HCT116 (cell line): ENCODE results near the gene EMP2. TPM values are rescaled to one million over a fixed set of nuclear protein-coding genes. Genes with fewer than 3 reads are reported as not detected.

ENCODE experiments used
- ATAC-seq: fragments of 200-7000 bp; cut with Tn5 transposase; 2 replicates; pipeline ENCODE4 v1.9.1; 2020; ENCODE audit warnings: mild to moderate bottlenecking, moderate library complexity
- BruUV-seq: library from RNA; stranded (reverse); fragments of 400-500 nt; replicated peaks from 2 replicates; lab custom pipeline; 2021; lab: Mats Ljungman, UMichigan
- CTCF ChIA-PET: fragments of 300-600 bp; sonication (Branson Sonifier 250); formaldehyde crosslinking; loops from one replicate; lab custom pipeline; 2021; ENCODE audit warnings: antibody characterized with exemption; lab: Charles Lee
- POLR2A ChIA-PET: fragments of 300-600, 350-600 bp; sonication (Branson Sonifier 250); formaldehyde crosslinking; loops from one replicate; lab custom pipeline; 2021; ENCODE audit warnings: antibody characterized with exemption; lab: Charles Lee
- RAD21 ChIA-PET, 2 experiments: fragments of 300-600 bp; sonication (Branson Sonifier 250); formaldehyde crosslinking; loops; one replicate each; lab custom pipeline; 2023; ENCODE audit warnings: low total read pairs in 2 of 2; ENCODE audit not compliant: uncharacterized antibody in 2 of 2, unreplicated experiment in 2 of 2, low non-redundant PET in 1 of 2; lab: Charles Lee
- DNase-seq: peaks from one replicate; pipeline ENCODE4 v3.0.0-alpha.2; 2010; ENCODE audit warnings: low read depth, low spot score
- H2AFZ ChIP-seq: fragments of 200-600 bp; shearing (Covaris generic), sonication (generic); 2 replicates; pipeline ENCODE4 v1.6.1; 2017; ENCODE audit warnings: low read depth, mixed run types, mixed read lengths, antibody characterized with exemption, low read length; ENCODE audit not compliant: poor library complexity, severe bottlenecking
- H3K27ac ChIP-seq: 2 replicates; pipeline ENCODE4 v1.5.1; 2012; ENCODE audit warnings: low read depth, low read length
- H3K27me3 ChIP-seq: fragments of 200-600 bp; sonication (generic); 2 replicates; pipeline ENCODE4 v1.6.1; 2016; ENCODE audit warnings: mixed run types, low read length, mixed read lengths; ENCODE audit not compliant: insufficient read depth
- H3K36me3 ChIP-seq, 2 experiments: fragments of 200-500 bp in 1 of 2; fragments of 200-600 bp in 1 of 2; sonication (Bioruptor generic) in 1 of 2; sonication (generic) in 1 of 2; 2 replicates each; pipeline versions ENCODE4 v1.5.1 to v1.6.1; 2014 to 2016; ENCODE audit warnings: low read length in 2 of 2, inconsistent platforms in 1 of 2, mixed read lengths in 1 of 2, mixed run types in 1 of 2; ENCODE audit not compliant: insufficient read depth in 2 of 2, control insufficient read depth in 1 of 2
- H3K4me1 ChIP-seq, 2 experiments: fragments of 200-600 bp in 1 of 2; sonication (generic) in 1 of 2; 2 replicates each; pipeline versions ENCODE4 v1.5.1 to v1.6.1; 2012 to 2017; ENCODE audit warnings: low read length in 2 of 2, inconsistent platforms in 1 of 2, mild to moderate bottlenecking in 1 of 2, mixed read lengths in 1 of 2, mixed run types in 1 of 2, moderate library complexity in 1 of 2; ENCODE audit not compliant: insufficient read depth in 2 of 2, control insufficient read depth in 1 of 2
- H3K4me2 ChIP-seq: fragments of 200-600 bp; sonication (generic); 2 replicates; pipeline ENCODE4 v1.6.1; 2017; ENCODE audit warnings: mixed run types, low read length, mixed read lengths
- H3K4me3 ChIP-seq, 2 experiments: fragments of 200-600 bp in 1 of 2; sonication (generic) in 1 of 2; replicated peaks in 1 of 2; 2 replicates each; pipeline ENCODE4 v1.5.1; 2011 to 2016; ENCODE audit warnings: low read length in 2 of 2, control low read depth in 1 of 2, low read depth in 1 of 2, mild to moderate bottlenecking in 1 of 2, mixed read lengths in 1 of 2, mixed run types in 1 of 2
- H3K79me2 ChIP-seq: fragments of 200-600 bp; sonication (generic); 2 replicates; pipeline ENCODE4 v1.6.1; 2017; ENCODE audit warnings: mild to moderate bottlenecking, mixed run types, low read length, moderate library complexity, mixed read lengths; ENCODE audit not compliant: insufficient read depth
- H3K9ac ChIP-seq: fragments of 200-600 bp; sonication (generic); 2 replicates; pipeline ENCODE4 v1.6.1; 2016; ENCODE audit warnings: low read length, mixed read lengths
- H3K9me2 ChIP-seq: fragments of 200-600 bp; sonication (generic), shearing (Covaris generic); 2 replicates; pipeline ENCODE4 v1.6.1; 2017; ENCODE audit warnings: mixed run types, mild to moderate bottlenecking, moderate library complexity; ENCODE audit not compliant: insufficient read depth
- H3K9me3 ChIP-seq, 2 experiments: fragments of 200-500 bp in 1 of 2; fragments of 200-600 bp in 1 of 2; sonication (Bioruptor generic) in 1 of 2; sonication (generic) in 1 of 2; 2 replicates each; pipeline ENCODE4 v1.6.1; 2014 to 2017; ENCODE audit warnings: low read length in 2 of 2, mixed read lengths in 2 of 2, inconsistent platforms in 1 of 2, low read depth in 1 of 2, mild to moderate bottlenecking in 1 of 2, mixed run types in 1 of 2, moderate library complexity in 1 of 2; ENCODE audit not compliant: control insufficient read depth in 1 of 2, insufficient read depth in 1 of 2
- H4K20me1 ChIP-seq: fragments of 200-600 bp; sonication (generic), shearing (Covaris generic); 2 replicates; pipeline ENCODE4 v1.6.1; 2017; ENCODE audit warnings: mixed run types, mild to moderate bottlenecking, moderate library complexity; ENCODE audit not compliant: insufficient read depth
- ATF3 ChIP-seq: IDR thresholded peaks from 2 replicates; pipeline ENCODE4 v1.6.1; 2012
- CEBPB ChIP-seq: IDR thresholded peaks from 2 replicates; pipeline ENCODE4 v1.6.1; 2012; ENCODE audit warnings: low read depth
- CTCF ChIP-seq, 3 experiments: fragments of 200-600 bp in 1 of 3; sonication (generic) in 1 of 3; IDR thresholded peaks in 2 of 3; conservative IDR thresholded peaks in 1 of 3; 2 replicates each; pipeline ENCODE4 v1.5.1; 2012 to 2017; ENCODE audit warnings: low read depth in 2 of 3, low read length in 2 of 3, antibody characterized with exemption in 1 of 3, borderline replicate concordance in 1 of 3, control low read depth in 1 of 3, mild to moderate bottlenecking in 1 of 3, mixed read lengths in 1 of 3, mixed run types in 1 of 3, moderate library complexity in 1 of 3; ENCODE audit not compliant: insufficient read depth in 1 of 3
- ELF1 ChIP-seq: IDR thresholded peaks from 2 replicates; pipeline ENCODE4 v1.6.1; 2012; ENCODE audit warnings: low read depth, borderline replicate concordance
- EZH2 ChIP-seq: fragments of 200-600 bp; sonication (generic); IDR thresholded peaks from 2 replicates; pipeline ENCODE4 v1.6.1; 2017; ENCODE audit warnings: antibody characterized with exemption, mixed run types
- EZH2phosphoT487 ChIP-seq: fragments of 200-600 bp; IDR thresholded peaks from 2 replicates; pipeline ENCODE4 v1.6.1; 2018; ENCODE audit warnings: antibody characterized with exemption, borderline replicate concordance
- FOSL1 ChIP-seq: IDR thresholded peaks from 2 replicates; pipeline ENCODE4 v1.6.1; 2012; ENCODE audit warnings: low read depth
- JUND ChIP-seq: IDR thresholded peaks from 2 replicates; pipeline ENCODE4 v1.6.1; 2012
- POLR2A ChIP-seq: IDR thresholded peaks from 2 replicates; pipeline ENCODE4 v1.7.0; 2011; ENCODE audit warnings: borderline replicate concordance; ENCODE audit not compliant: insufficient read depth, insufficient read length; ENCODE audit errors: extremely low read depth
- POLR2AphosphoS5 ChIP-seq: IDR thresholded peaks from 2 replicates; pipeline ENCODE4 v1.6.1; 2011; ENCODE audit warnings: mild to moderate bottlenecking, low read depth, low read length, moderate library complexity
- RAD21 ChIP-seq: IDR thresholded peaks from 2 replicates; pipeline ENCODE4 v1.6.1; 2012; ENCODE audit warnings: low read depth, mild to moderate bottlenecking
- REST ChIP-seq: IDR thresholded peaks from 2 replicates; pipeline ENCODE4 v1.6.1; 2012; ENCODE audit warnings: low read depth
- SIN3A ChIP-seq: IDR thresholded peaks from 2 replicates; pipeline ENCODE4 v1.6.1; 2012; ENCODE audit warnings: low read depth
- SRF ChIP-seq: IDR thresholded peaks from 2 replicates; pipeline ENCODE4 v1.6.1; 2012; ENCODE audit warnings: low read depth
- TCF7L2 ChIP-seq: IDR thresholded peaks from 2 replicates; pipeline ENCODE4 v1.7.0; 2011; ENCODE audit warnings: borderline replicate concordance, inconsistent platforms; ENCODE audit not compliant: insufficient read depth, insufficient read length; ENCODE audit errors: extremely low read depth
- YY1 ChIP-seq: IDR thresholded peaks from 2 replicates; pipeline ENCODE4 v1.6.1; 2011; ENCODE audit warnings: low read length, low read depth, moderate library complexity, mild to moderate bottlenecking; ENCODE audit not compliant: insufficient replicate concordance; ENCODE audit errors: extremely low read depth
- ZBTB33 ChIP-seq: IDR thresholded peaks from 2 replicates; pipeline ENCODE4 v1.6.1; 2011; ENCODE audit warnings: mild to moderate bottlenecking, low read length, moderate library complexity; ENCODE audit not compliant: insufficient replicate concordance; ENCODE audit errors: extremely low read depth
- ZNF274 ChIP-seq: fragments of 200-500 bp; sonication (Bioruptor generic); IDR thresholded peaks from 2 replicates; pipeline ENCODE4 v1.6.1; 2014; ENCODE audit warnings: mild to moderate bottlenecking, low read depth, low read length, inconsistent platforms
- intact Hi-C: fragments of 100-400 bp; cut with micrococcal nuclease; formaldehyde crosslinking; loops from 2 replicates; pipeline ENCODE4 v1.10.0; 2022
- total RNA-seq: library from RNA; stranded (reverse); gene quantifications from one replicate; pipeline ENCODE4 v1.2.1, GENCODE V29; 2021; ENCODE audit not compliant: unreplicated experiment

The EMP2 gene
- total RNA-seq, 1 experiment from 2014 or later: 32.6 TPM

GRCh38 chr16:10539793-10540192, 40.6 kb downstream of the EMP2 start:
- TF ChIP-seq SIN3A (no peak), EZH2 (no peak), RAD21 (no peak), YY1 (no peak), EZH2phosphoT487 (no peak), FOSL1 (no peak), CTCF (IDR thresholded peaks at IDR 0.05 in 2 of 3, conservative IDR thresholded peaks at IDR 0.05 in 1 of 3; ENCODE audit: borderline replicate concordance in 1 of 3, insufficient read depth in 1 of 3, low read depth in 2 of 3, low read length in 2 of 3) (no peak), REST (no peak), ELF1 (no peak), POLR2A (no peak), ATF3 (no peak), JUND (no peak), ZBTB33 (no peak), ZNF274 (no peak), TCF7L2 (no peak), CEBPB (no peak), SRF (no peak), POLR2AphosphoS5 (no peak)
- H3K27me3 ChIP-seq: no peaks in the 10 kb centered on the region
- ChIA-PET RAD21 (no interaction called here), CTCF (no interaction called here), POLR2A (no interaction called here)
- ATAC-seq (no peak), DNase-seq (no peak)
- H3K4me2 ChIP-seq: no peak overlapping the region
- BruUV-seq: no TSS peak
- no peaks in the 10 kb centered on the region for H3K9me3 ChIP-seq
- no peak overlapping the region for H2AFZ ChIP-seq
- no peak overlapping the region for H3K4me3 ChIP-seq
- intact Hi-C loops: no loop called here
- H4K20me1 ChIP-seq: no peaks in the 10 kb centered on the region
- H3K4me1 ChIP-seq: peaks cover 3 to 7% of the 10 kb centered on the region in 2 experiments; a peak in 3 of 4 replicates
- H3K27ac ChIP-seq: no peak overlapping the region
- no peaks in the 10 kb centered on the region for H3K79me2 ChIP-seq
- no peaks in the 10 kb centered on the region for H3K9me2 ChIP-seq
- H3K9ac ChIP-seq: no peak overlapping the region
- H3K36me3 ChIP-seq: peaks cover 0 to 4% of the 10 kb centered on the region in 2 experiments; a peak in 2 of 4 replicates
